ENCODE measurements around the gene ERBB4. TPM values are rescaled to one million over a fixed set of nuclear protein-coding genes. Genes with fewer than 3 reads are reported as not detected.
A peak's percentile ranks its signal among the peaks of the same experiment; 100 is the strongest.

ERBB4 gene
- total RNA-seq, 1 donor from 2014 or later: 1.2 TPM

- TF ChIP-seq EZH2 (IDR thresholded peaks at IDR 0.05; ENCODE audit: insufficient read depth, low read length): no peak
- TF ChIP-seq, protein P1, sequence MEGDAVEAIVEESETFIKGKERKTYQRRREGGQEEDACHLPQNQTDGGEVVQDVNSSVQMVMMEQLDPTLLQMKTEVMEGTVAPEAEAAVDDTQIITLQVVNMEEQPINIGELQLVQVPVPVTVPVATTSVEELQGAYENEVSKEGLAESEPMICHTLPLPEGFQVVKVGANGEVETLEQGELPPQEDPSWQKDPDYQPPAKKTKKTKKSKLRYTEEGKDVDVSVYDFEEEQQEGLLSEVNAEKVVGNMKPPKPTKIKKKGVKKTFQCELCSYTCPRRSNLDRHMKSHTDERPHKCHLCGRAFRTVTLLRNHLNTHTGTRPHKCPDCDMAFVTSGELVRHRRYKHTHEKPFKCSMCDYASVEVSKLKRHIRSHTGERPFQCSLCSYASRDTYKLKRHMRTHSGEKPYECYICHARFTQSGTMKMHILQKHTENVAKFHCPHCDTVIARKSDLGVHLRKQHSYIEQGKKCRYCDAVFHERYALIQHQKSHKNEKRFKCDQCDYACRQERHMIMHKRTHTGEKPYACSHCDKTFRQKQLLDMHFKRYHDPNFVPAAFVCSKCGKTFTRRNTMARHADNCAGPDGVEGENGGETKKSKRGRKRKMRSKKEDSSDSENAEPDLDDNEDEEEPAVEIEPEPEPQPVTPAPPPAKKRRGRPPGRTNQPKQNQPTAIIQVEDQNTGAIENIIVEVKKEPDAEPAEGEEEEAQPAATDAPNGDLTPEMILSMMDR (IDR thresholded peaks at IDR 0.05; ENCODE audit: insufficient read depth, low read depth, low read length): no peak
- Mint-ChIP-seq H3K27ac (ENCODE audit: unreplicated experiment) (no peak overlapping the region), H3K4me3 (ENCODE audit: unreplicated experiment) (no peak overlapping the region), H3K9me3 (ENCODE audit: unreplicated experiment) (no peaks in the 10 kb centered on the region), H3K4me1 (ENCODE audit: low read depth, unreplicated experiment) (peaks cover 8% of the 10 kb centered on the region), H3K27me3 (ENCODE audit: low read depth, unreplicated experiment) (no peaks in the 10 kb centered on the region), H3K36me3 (ENCODE audit: low read depth, unreplicated experiment) (no peaks in the 10 kb centered on the region)
- no peak overlapping the region for H2AFZ ChIP-seq (ENCODE audit: low read depth, low read length)
- H3K27me3 ChIP-seq (ENCODE audit: insufficient read depth, low read length): no peaks in the 10 kb centered on the region
- DNase-seq (ENCODE audit: low read depth): no peak
- H3K79me2 ChIP-seq (ENCODE audit: insufficient read depth, low read length): no peaks in the 10 kb centered on the region
- H3K27ac ChIP-seq (ENCODE audit: low read depth, low read length): no peak overlapping the region
- no peak overlapping the region for H3K4me3 ChIP-seq (ENCODE audit: insufficient read depth, low read depth, low read length)
- H3K4me1 ChIP-seq (ENCODE audit: insufficient read depth, low read length): no peaks in the 10 kb centered on the region
- H3K36me3 ChIP-seq (ENCODE audit: insufficient read depth, low read length): no peaks in the 10 kb centered on the region
- H3K9me3 ChIP-seq (ENCODE audit: insufficient read depth, low read depth, low read length): no peaks in the 10 kb centered on the region
- FAIRE-seq: no peak
- H3K9ac ChIP-seq (ENCODE audit: low read length): no peak overlapping the region
- H4K20me1 ChIP-seq (ENCODE audit: insufficient read depth, low read length): no peaks in the 10 kb centered on the region
- H3K4me2 ChIP-seq (ENCODE audit: low read length): no peak overlapping the region
Observed at GRCh38 chr2:212367431-212367830, 171.2 kb downstream of the ERBB4 start.

- Mint-ChIP-seq H3K4me3 (ENCODE audit: unreplicated experiment) (no peak overlapping the region), H3K4me1 (ENCODE audit: low read depth, unreplicated experiment) (peaks cover 11% of the 10 kb centered on the region), H3K27me3 (ENCODE audit: low read depth, unreplicated experiment) (no peaks in the 10 kb centered on the region), H3K9me3 (ENCODE audit: unreplicated experiment) (no peaks in the 10 kb centered on the region), H3K36me3 (ENCODE audit: low read depth, unreplicated experiment) (no peaks in the 10 kb centered on the region), H3K27ac (ENCODE audit: unreplicated experiment) (no peak overlapping the region)
- peak; percentile 71 for DNase-seq (ENCODE audit: low read depth)
- FAIRE-seq: no peak
- Histone ChIP-seq H3K27me3 (ENCODE audit: insufficient read depth, low read length) (no peaks in the 10 kb centered on the region), H3K36me3 (ENCODE audit: insufficient read depth, low read length) (no peaks in the 10 kb centered on the region), H3K9me3 (ENCODE audit: insufficient read depth, low read depth, low read length) (no peaks in the 10 kb centered on the region), H3K27ac (ENCODE audit: low read depth, low read length) (no peak overlapping the region), H4K20me1 (ENCODE audit: insufficient read depth, low read length) (no peaks in the 10 kb centered on the region), H3K4me2 (ENCODE audit: low read length) (peak overlapping the region; percentile 32), H3K4me3 (ENCODE audit: insufficient read depth, low read depth, low read length) (no peak overlapping the region), H3K4me1 (ENCODE audit: insufficient read depth, low read length) (no peaks in the 10 kb centered on the region), H3K79me2 (ENCODE audit: insufficient read depth, low read length) (no peaks in the 10 kb centered on the region), H2AFZ (ENCODE audit: low read depth, low read length) (no peak overlapping the region), H3K9ac (ENCODE audit: low read length) (no peak overlapping the region)
- TF ChIP-seq EZH2 (IDR thresholded peaks at IDR 0.05; ENCODE audit: insufficient read depth, low read length): no peak
- TF ChIP-seq, protein P1 (IDR thresholded peaks at IDR 0.05; ENCODE audit: insufficient read depth, low read depth, low read length): no peak
Observed at GRCh38 chr2:212364112-212364985, 174.3 kb downstream of the ERBB4 start.

All from astrocyte (in vitro differentiated cells and primary cell).